OCI-LY7 (cell line): ENCODE data around the gene TCF25. TPM values are rescaled to one million over a fixed set of nuclear protein-coding genes. Genes with fewer than 3 reads are reported as not detected.
A peak's percentile ranks its signal among the peaks of the same experiment; 100 is the strongest.

Experiments
- BruUV-seq: library from RNA; stranded (reverse); fragments of 400-500 nt; replicated peaks from 2 replicates; lab custom pipeline; 2021; lab: Mats Ljungman, UMichigan
- CTCF ChIA-PET: fragments of 300-600 bp; sonication (Branson Sonifier 250); formaldehyde crosslinking; loops from one replicate; lab custom pipeline; 2022; ENCODE audit warnings: antibody characterized with exemption; ENCODE audit not compliant: unreplicated experiment; lab: Charles Lee
- POLR2A ChIA-PET: fragments of 300-600 bp; sonication (Branson Sonifier 250); formaldehyde crosslinking; loops from one replicate; lab custom pipeline; 2022; ENCODE audit warnings: antibody characterized with exemption; lab: Charles Lee
- DNase-seq: peaks from one replicate; pipeline ENCODE4 v3.0.0-alpha.2; 2015; ENCODE audit warnings: low spot score
- H2AFZ ChIP-seq: fragments of 200-600 bp; sonication (generic), shearing (Covaris generic); 2 replicates; pipeline ENCODE4 v1.6.1; 2014; ENCODE audit warnings: mild to moderate bottlenecking, antibody characterized with exemption, low read length, moderate library complexity
- H3K27ac ChIP-seq: fragments of 200-600 bp; sonication (generic); 2 replicates; pipeline ENCODE4 v1.5.1; 2014; ENCODE audit warnings: mixed run types, low read depth, mild to moderate bottlenecking, moderate library complexity, low read length, inconsistent platforms; ENCODE audit not compliant: poor library complexity, severe bottlenecking
- H3K36me3 ChIP-seq: fragments of 200-600 bp; sonication (generic); 2 replicates; pipeline ENCODE4 v1.6.1; 2014; ENCODE audit warnings: mild to moderate bottlenecking, antibody characterized with exemption, low read length, moderate library complexity, mixed read lengths; ENCODE audit not compliant: insufficient read depth
- H3K4me1 ChIP-seq: fragments of 200-600 bp; sonication (generic); 2 replicates; pipeline ENCODE4 v1.5.1; 2014; ENCODE audit warnings: mild to moderate bottlenecking, low read length; ENCODE audit not compliant: insufficient read depth, poor library complexity, severe bottlenecking
- H3K4me2 ChIP-seq: fragments of 200-600 bp; sonication (generic); 2 replicates; pipeline ENCODE4 v1.6.1; 2014; ENCODE audit warnings: mild to moderate bottlenecking, low read length
- H3K4me3 ChIP-seq: fragments of 200-600 bp; sonication (generic); 2 replicates; pipeline ENCODE4 v1.5.1; 2014; ENCODE audit warnings: mild to moderate bottlenecking, low read depth, low read length; ENCODE audit not compliant: poor library complexity, severe bottlenecking
- H3K79me2 ChIP-seq: fragments of 200-600 bp; sonication (generic); 2 replicates; pipeline ENCODE4 v1.6.1; 2016; ENCODE audit warnings: low read depth, mild to moderate bottlenecking, low read length, moderate library complexity, mixed read lengths; ENCODE audit not compliant: insufficient read depth
- H3K9me2 ChIP-seq: fragments of 200-600 bp; sonication (generic); 2 replicates; pipeline ENCODE4 v1.6.1; 2016; ENCODE audit warnings: mild to moderate bottlenecking, low read length, mixed read lengths; ENCODE audit not compliant: insufficient read depth
- H3K9me3 ChIP-seq: fragments of 200-600 bp; sonication (generic); 2 replicates; pipeline ENCODE4 v1.6.1; 2014; ENCODE audit warnings: mild to moderate bottlenecking, mixed run types, low read length, mixed read lengths
- H4K20me1 ChIP-seq: fragments of 200-600 bp; sonication (generic); 2 replicates; pipeline ENCODE4 v1.6.1; 2014; ENCODE audit warnings: mild to moderate bottlenecking, antibody characterized with exemption, low read length, moderate library complexity, mixed read lengths; ENCODE audit not compliant: insufficient read depth
- EZH2phosphoT487 ChIP-seq: fragments of 200-600 bp; sonication (generic); IDR thresholded peaks from 2 replicates; pipeline ENCODE4 v1.6.1; 2018; ENCODE audit warnings: low read depth, borderline replicate concordance, mild to moderate bottlenecking, mixed run types, antibody characterized with exemption, low read length, moderate library complexity, mixed read lengths
- intact Hi-C: fragments of 100-400 bp; cut with micrococcal nuclease; formaldehyde crosslinking; loops from one replicate; pipeline ENCODE4 v1.10.0; 2022; ENCODE audit not compliant: unreplicated experiment
- total RNA-seq, 2 experiments: library from RNA; depleted of rRNA in 1 of 2; stranded (reverse); fragments of >200 nt in 1 of 2; shearing (Covaris generic) in 1 of 2; gene quantifications; 2 replicates each; pipeline ENCODE4 v1.2.3, GENCODE V29; 2014 to 2022
- TF ChIP-seq, protein P1 (sequence below): fragments of 200-600 bp; sonication (generic); conservative IDR thresholded peaks from 2 replicates; pipeline ENCODE4 v1.5.1; 2014; ENCODE audit warnings: mild to moderate bottlenecking, antibody characterized with exemption, low read length, moderate library complexity, mixed read lengths

Gene TCF25
- total RNA-seq, 2 experiments from 2014 or later, result 141 to 255 TPM

DNA sequence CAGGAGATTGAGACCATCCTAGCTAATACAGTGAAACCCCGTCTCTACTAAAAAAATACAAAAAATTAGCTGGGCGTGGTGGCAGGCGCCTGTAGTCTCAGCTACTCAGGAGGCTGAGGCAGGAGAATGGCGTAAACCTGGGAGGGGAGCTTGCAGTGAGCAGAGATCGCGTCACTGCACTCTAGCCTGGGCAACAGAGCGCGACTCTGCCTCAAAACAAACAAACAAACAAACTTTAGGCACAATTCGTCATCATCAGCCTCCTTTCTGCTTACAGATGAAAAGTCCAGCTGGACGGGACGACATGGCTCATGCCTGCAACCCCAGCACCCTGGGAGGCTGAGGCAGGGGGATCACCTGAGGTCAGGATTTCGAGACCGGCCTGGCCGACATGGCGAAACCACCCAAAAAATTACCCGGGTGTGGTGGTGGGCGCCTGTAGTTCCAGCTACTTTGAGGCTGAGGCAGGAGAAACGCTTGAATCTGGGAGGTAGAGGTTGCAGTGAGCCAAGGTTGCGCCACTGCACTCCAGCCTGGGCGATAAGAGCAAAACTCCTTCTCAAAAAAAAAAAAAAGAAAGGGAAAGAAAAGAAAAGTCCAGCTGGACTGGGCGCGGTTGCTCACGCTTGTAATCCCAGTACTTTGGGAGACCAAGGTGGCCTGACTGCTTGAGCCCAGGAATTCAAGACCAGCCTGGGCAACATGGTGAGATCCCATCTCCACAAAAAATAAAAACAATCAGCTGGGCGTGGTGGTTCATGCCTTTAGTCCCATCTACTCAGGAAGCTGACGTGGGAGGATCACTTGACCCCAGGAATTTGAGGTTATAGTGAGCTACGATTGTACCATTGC, 46.6 kb upstream of the TCF25 start:
- Histone ChIP-seq H3K4me1 (peaks cover 14% of the 10 kb centered on the region), H3K79me2 (no peaks in the 10 kb centered on the region), H2AFZ (no peak overlapping the region), H3K4me2 (no peak overlapping the region), H3K9me3 (no peaks in the 10 kb centered on the region), H3K36me3 (no peaks in the 10 kb centered on the region), H3K9me2 (no peaks in the 10 kb centered on the region), H3K27ac (no peak overlapping the region), H3K4me3 (no peak overlapping the region), H4K20me1 (no peaks in the 10 kb centered on the region)
- ChIA-PET POLR2A (no interaction called here), CTCF (interaction anchor here (0.5 kb wide), 1 partner anchor 17 kb away, joined by 3 read pairs; no protein-coding TSS in a partner anchor)
- TF ChIP-seq EZH2phosphoT487, result no peak
- BruUV-seq, result no TSS peak
- intact Hi-C loops, result no loop called here
- DNase-seq, result no peak

DNA sequence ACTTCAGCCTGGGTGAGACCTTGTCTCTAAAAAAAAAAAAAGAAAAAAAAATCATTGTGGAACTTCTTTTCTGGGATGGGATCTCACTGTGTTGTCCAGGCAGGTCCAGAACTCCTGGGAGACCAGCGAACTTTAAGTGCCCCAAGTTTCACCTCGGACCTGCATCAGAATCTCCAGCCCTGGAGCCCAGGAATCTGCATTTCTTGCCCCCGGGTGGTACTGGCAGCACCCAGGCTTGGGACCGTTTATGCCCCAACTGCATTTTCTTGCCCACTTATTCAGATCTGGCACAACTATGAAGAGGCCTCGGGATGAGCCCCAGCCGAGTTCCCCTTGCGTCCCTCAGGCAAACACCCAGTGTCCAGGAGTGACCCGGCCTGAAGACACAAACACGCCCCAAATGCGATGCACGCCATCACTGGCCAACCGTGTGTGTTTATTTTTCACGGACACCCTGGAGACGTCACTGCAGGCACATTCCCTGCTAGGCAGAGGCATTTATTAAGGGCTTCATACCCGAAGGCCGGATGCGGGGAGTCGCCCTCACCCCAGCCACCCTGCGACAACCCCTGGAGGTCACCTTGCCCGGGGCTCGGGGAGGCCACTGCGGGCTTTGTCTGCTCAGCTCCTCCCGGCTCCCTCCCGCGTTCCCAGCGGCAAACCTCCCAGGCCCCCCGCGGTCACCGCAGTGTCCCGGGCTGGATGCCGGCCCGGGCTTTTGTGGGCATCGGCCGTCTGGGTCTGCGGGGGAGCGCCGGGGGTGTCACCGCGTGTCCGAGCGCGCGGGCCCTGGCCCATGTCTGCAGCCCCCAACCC, 45.8 kb upstream of the TCF25 start:
- ChIA-PET CTCF (no interaction called here), POLR2A (no interaction called here)
- intact Hi-C loops, result no loop called here
- Histone ChIP-seq H3K9me3 (no peaks in the 10 kb centered on the region), H3K4me2 (peak overlapping the region; percentile 52; the same call in 1 of the 2 replicates), H4K20me1 (no peaks in the 10 kb centered on the region), H3K9me2 (no peaks in the 10 kb centered on the region), H3K36me3 (no peaks in the 10 kb centered on the region), H3K4me1 (peaks cover 6% of the 10 kb centered on the region), H3K79me2 (no peaks in the 10 kb centered on the region), H2AFZ (no peak overlapping the region), H3K4me3 (peak overlapping the region; percentile 40), H3K27ac (no peak overlapping the region)
- BruUV-seq, result no TSS peak
- no peak for DNase-seq
- TF ChIP-seq, protein P1, sequence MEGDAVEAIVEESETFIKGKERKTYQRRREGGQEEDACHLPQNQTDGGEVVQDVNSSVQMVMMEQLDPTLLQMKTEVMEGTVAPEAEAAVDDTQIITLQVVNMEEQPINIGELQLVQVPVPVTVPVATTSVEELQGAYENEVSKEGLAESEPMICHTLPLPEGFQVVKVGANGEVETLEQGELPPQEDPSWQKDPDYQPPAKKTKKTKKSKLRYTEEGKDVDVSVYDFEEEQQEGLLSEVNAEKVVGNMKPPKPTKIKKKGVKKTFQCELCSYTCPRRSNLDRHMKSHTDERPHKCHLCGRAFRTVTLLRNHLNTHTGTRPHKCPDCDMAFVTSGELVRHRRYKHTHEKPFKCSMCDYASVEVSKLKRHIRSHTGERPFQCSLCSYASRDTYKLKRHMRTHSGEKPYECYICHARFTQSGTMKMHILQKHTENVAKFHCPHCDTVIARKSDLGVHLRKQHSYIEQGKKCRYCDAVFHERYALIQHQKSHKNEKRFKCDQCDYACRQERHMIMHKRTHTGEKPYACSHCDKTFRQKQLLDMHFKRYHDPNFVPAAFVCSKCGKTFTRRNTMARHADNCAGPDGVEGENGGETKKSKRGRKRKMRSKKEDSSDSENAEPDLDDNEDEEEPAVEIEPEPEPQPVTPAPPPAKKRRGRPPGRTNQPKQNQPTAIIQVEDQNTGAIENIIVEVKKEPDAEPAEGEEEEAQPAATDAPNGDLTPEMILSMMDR, result no peak
- no peak for TF ChIP-seq EZH2phosphoT487

DNA sequence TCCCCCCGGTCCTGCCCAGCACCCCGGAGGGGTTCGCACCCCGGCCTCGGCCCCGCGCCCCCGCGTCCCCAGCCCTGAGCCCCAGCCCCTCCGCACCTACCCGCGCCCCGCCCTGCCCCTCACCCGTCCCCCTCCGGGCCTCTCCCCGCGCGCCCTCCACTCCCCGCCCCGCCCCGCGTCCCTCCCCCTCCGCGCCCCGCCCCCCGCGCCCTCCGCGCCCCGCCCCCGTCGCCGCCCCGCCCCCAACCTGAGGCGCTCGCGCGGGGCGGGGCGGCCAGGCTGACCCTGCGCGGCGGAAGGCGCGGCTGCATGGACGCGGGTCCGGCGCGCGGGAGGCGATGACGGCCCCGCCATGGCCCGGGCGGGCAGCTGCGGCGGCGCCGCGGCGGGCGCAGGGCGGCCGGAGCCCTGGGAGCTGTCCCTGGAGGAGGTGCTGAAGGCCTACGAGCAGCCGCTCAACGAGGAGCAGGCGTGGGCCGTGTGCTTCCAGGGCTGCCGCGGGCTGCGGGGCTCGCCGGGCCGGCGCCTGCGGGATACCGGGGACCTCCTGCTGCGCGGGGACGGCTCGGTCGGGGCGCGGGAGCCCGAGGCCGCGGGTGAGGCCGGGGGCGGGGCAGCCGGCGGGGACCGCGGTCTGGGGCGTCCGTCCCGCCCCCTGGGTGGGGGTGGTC, 45.1 kb upstream of the TCF25 start, which contains the start of gene SPIRE2:
Gene SPIRE2, plus strand, starts transcription at position 277 of the 671 bp plus-strand sequence. Its CDS starts 76 bp downstream, at position 353.
- intact Hi-C loops, result no loop called here
- TF ChIP-seq, protein P1, result no peak
- TF ChIP-seq EZH2phosphoT487, result no peak
- Histone ChIP-seq H3K4me1 (no peaks in the 10 kb centered on the region), H4K20me1 (no peaks in the 10 kb centered on the region), H2AFZ (no peak within 1 kb of the TSS), H3K36me3 (no peaks in the 10 kb centered on the region), H3K9me3 (no peaks in the 10 kb centered on the region), H3K4me3 (peak within 1 kb of the TSS; percentile 40), H3K9me2 (no peaks in the 10 kb centered on the region), H3K79me2 (no peaks in the 10 kb centered on the region), H3K27ac (no peak within 1 kb of the TSS), H3K4me2 (peak within 1 kb of the TSS; percentile 52; the same call in 1 of the 2 replicates)
- DNase-seq, result peak; percentile 63
- ChIA-PET CTCF (no interaction called here), POLR2A (no interaction called here)
- no TSS peak for BruUV-seq
